IMR-90 (cell line): ENCODE data around the gene NET1. TPM values are rescaled to one million over a fixed set of nuclear protein-coding genes. Genes with fewer than 3 reads are reported as not detected.

Source experiments
- ATAC-seq: fragments of 200-7000 bp; cut with Tn5 transposase; 2 replicates; pipeline ENCODE4 v1.9.1; 2020; ENCODE audit warnings: low read depth, mild to moderate bottlenecking, moderate library complexity
- BruUV-seq: library from RNA; stranded (reverse); fragments of 400-500 nt; replicated peaks from 2 replicates; lab custom pipeline; 2021; lab: Mats Ljungman, UMichigan
- CTCF ChIA-PET: fragments of 300-600 bp; formaldehyde crosslinking; extraction: SDS; loops from one replicate; lab custom pipeline; 2021; ENCODE audit warnings: antibody characterized with exemption; lab: Yijun Ruan, JAX
- POLR2A ChIA-PET: fragments of 300-600 bp; sonication (Branson Sonifier 250); formaldehyde crosslinking; loops from one replicate; lab custom pipeline; 2022; ENCODE audit warnings: antibody characterized with exemption; ENCODE audit not compliant: unreplicated experiment; lab: Charles Lee
- DNase-seq: peaks from one replicate; pipeline ENCODE4 v3.0.0; 2013
- H2AFZ ChIP-seq: replicated peaks from 2 replicates; pipeline ENCODE3; 2013; ENCODE audit warnings: low read length, mild to moderate bottlenecking; ENCODE audit not compliant: poor library complexity
- H2AK5ac ChIP-seq: 2 replicates; pipeline ENCODE4 v1.6.1; 2013; ENCODE audit warnings: low read depth, low read length, inconsistent platforms
- H2AK9ac ChIP-seq: replicated peaks from 2 replicates; pipeline ENCODE3; 2013; ENCODE audit warnings: mild to moderate bottlenecking, low read depth, low read length, moderate library complexity; ENCODE audit not compliant: poor library complexity
- H2BK120ac ChIP-seq: 2 replicates; pipeline ENCODE4 v1.6.1; 2013; ENCODE audit warnings: low read depth, low read length, inconsistent platforms
- H2BK15ac ChIP-seq: 3 replicates; pipeline ENCODE4 v1.6.1; 2013; ENCODE audit warnings: low read depth, low read length, inconsistent platforms
- H2BK20ac ChIP-seq: 2 replicates; pipeline ENCODE4 v1.6.1; 2013; ENCODE audit warnings: low read depth, mild to moderate bottlenecking, inconsistent platforms, low read length, moderate library complexity
- H2BK5ac ChIP-seq: 2 replicates; pipeline ENCODE4 v1.6.1; 2013; ENCODE audit warnings: mild to moderate bottlenecking, low read depth, low read length, inconsistent platforms; ENCODE audit not compliant: poor library complexity, severe bottlenecking
- H3K14ac ChIP-seq: replicated peaks from 2 replicates; pipeline ENCODE4 v1.6.1; 2013; ENCODE audit warnings: low read depth, low read length, inconsistent platforms
- H3K18ac ChIP-seq: 2 replicates; pipeline ENCODE4 v1.6.1; 2013; ENCODE audit warnings: low read depth, low read length, control low read depth
- H3K23ac ChIP-seq: 2 replicates; pipeline ENCODE4 v1.6.1; 2013; ENCODE audit warnings: low read depth, low read length, inconsistent platforms
- H3K27ac ChIP-seq: 2 replicates; pipeline ENCODE4 v1.5.1; 2013; ENCODE audit warnings: mild to moderate bottlenecking, control low read depth, low read length; ENCODE audit not compliant: insufficient read depth
- H3K27me3 ChIP-seq: 2 replicates; pipeline ENCODE4 v1.6.1; 2013; ENCODE audit warnings: low read length; ENCODE audit not compliant: control insufficient read depth, insufficient read depth
- H3K36me3 ChIP-seq: 2 replicates; pipeline ENCODE4 v1.6.1; 2013; ENCODE audit warnings: low read length, mixed read lengths; ENCODE audit not compliant: control insufficient read depth, insufficient read depth
- H3K4ac ChIP-seq: 2 replicates; pipeline ENCODE4 v1.6.1; 2013; ENCODE audit warnings: low read depth, low read length, inconsistent platforms
- H3K4me1 ChIP-seq: 2 replicates; pipeline ENCODE4 v1.6.1; 2013; ENCODE audit warnings: low read length, mixed read lengths; ENCODE audit not compliant: control insufficient read depth, insufficient read depth
- H3K4me2 ChIP-seq: 2 replicates; pipeline ENCODE4 v1.6.1; 2013; ENCODE audit warnings: low read depth, mild to moderate bottlenecking, control low read depth, low read length, moderate library complexity
- H3K4me3 ChIP-seq: 2 replicates; pipeline ENCODE4 v1.5.1; 2013; ENCODE audit warnings: low read depth, mild to moderate bottlenecking, control low read depth, low read length, moderate library complexity; ENCODE audit not compliant: insufficient read depth
- H3K56ac ChIP-seq: 2 replicates; pipeline ENCODE4 v1.6.1; 2013; ENCODE audit warnings: low read length, inconsistent platforms; ENCODE audit not compliant: insufficient read depth; ENCODE audit errors: extremely low read depth
- H3K79me1 ChIP-seq, 2 experiments: 2 replicates each; pipeline ENCODE4 v1.6.1; 2013; ENCODE audit warnings: low read length in 2 of 2, inconsistent platforms in 1 of 2, low read depth in 1 of 2
- H3K9ac ChIP-seq: 2 replicates; pipeline ENCODE4 v1.6.1; 2013; ENCODE audit warnings: low read depth, low read length, control low read depth
- H3K9me1 ChIP-seq: 2 replicates; pipeline ENCODE4 v1.6.1; 2013; ENCODE audit warnings: low read length, inconsistent platforms; ENCODE audit not compliant: insufficient read depth
- H3K9me3 ChIP-seq: 2 replicates; pipeline ENCODE4 v1.6.1; 2013; ENCODE audit warnings: low read length; ENCODE audit not compliant: control insufficient read depth, insufficient read depth
- H4K20me1 ChIP-seq: 2 replicates; pipeline ENCODE4 v1.6.1; 2013; ENCODE audit warnings: low read length, inconsistent platforms; ENCODE audit not compliant: insufficient read depth
- H4K5ac ChIP-seq: 2 replicates; pipeline ENCODE4 v1.6.1; 2013; ENCODE audit warnings: mild to moderate bottlenecking, low read depth, low read length, control low read depth
- H4K8ac ChIP-seq, 2 experiments: 2 replicates each; pipeline ENCODE4 v1.6.1; 2013; ENCODE audit warnings: low read depth in 2 of 2, low read length in 2 of 2, control low read depth in 1 of 2, inconsistent platforms in 1 of 2
- H4K91ac ChIP-seq: 2 replicates; pipeline ENCODE4 v1.6.1; 2013; ENCODE audit warnings: low read depth, low read length, inconsistent platforms; ENCODE audit not compliant: insufficient read depth
- BHLHE40 ChIP-seq: fragments of 150-350 bp; IDR thresholded peaks from 2 replicates; pipeline ENCODE4 v1.6.1; 2016; ENCODE audit warnings: mild to moderate bottlenecking, low read depth, low read length
- CHD1 ChIP-seq: IDR thresholded peaks from 2 replicates; pipeline ENCODE4 v1.6.1; 2012; ENCODE audit warnings: low read depth, low read length, improper control_type of control experiment
- CTCF ChIP-seq: conservative IDR thresholded peaks from 2 replicates; pipeline ENCODE4 v1.5.1; 2012; ENCODE audit warnings: mild to moderate bottlenecking, low read depth, low read length, improper control_type of control experiment
- MXI1 ChIP-seq: IDR thresholded peaks from 2 replicates; pipeline ENCODE4 v1.6.1; 2012; ENCODE audit warnings: low read depth, mild to moderate bottlenecking, low read length, moderate library complexity, borderline replicate concordance
- RCOR1 ChIP-seq: IDR thresholded peaks from 2 replicates; pipeline ENCODE4 v1.6.1; 2012; ENCODE audit warnings: mild to moderate bottlenecking, low read length, improper control_type of control experiment; ENCODE audit not compliant: insufficient replicate concordance
- WGBS, 2 experiments: methylation state at CpG; one replicate each; pipeline versions ENCODE4 v1.1.5 to v1.1.7; 2013; ENCODE audit warnings: missing lambda C conversion rate in 2 of 2; ENCODE audit not compliant: insufficient read length in 1 of 2; ENCODE audit errors: extremely low coverage in 2 of 2; 5-methylcytosine and 5-hydroxymethylcytosine counted together
- dilution Hi-C: fragments of 300-500 bp; cut with HindIII; formaldehyde crosslinking; loops from one replicate; pipeline ENCODE4 v1.14.3; 2018; ENCODE audit warnings: low sequenced_read_pairs; ENCODE audit not compliant: unreplicated experiment
- in situ Hi-C: fragments of 300-500 bp; cut with MboI; formaldehyde crosslinking; loops from 3 replicates; pipeline ENCODE4 v1.14.3; 2019; ENCODE audit warnings: low sequenced_read_pairs, inconsistent platforms, mixed read lengths
- intact Hi-C: fragments of 100-400 bp; cut with micrococcal nuclease; formaldehyde crosslinking; loops from 2 replicates; pipeline ENCODE4 v1.10.0; 2022
- polyA plus RNA-seq, 3 experiments: library from polyadenylated mRNA; depleted of rRNA; stranded (reverse); fragments of >200 nt; gene quantifications; 2 replicates each; pipeline ENCODE4 v1.2.3, GENCODE V29; 2012; ENCODE audit warnings: low replicate concordance in 1 of 3
- total RNA-seq: library from RNA; depleted of rRNA; stranded (reverse); fragments of >200 nt; gene quantifications from 2 replicates; pipeline ENCODE4 v1.2.3, GENCODE V29; 2012

NET1 gene
- total and polyA plus RNA-seq, 2 of the 4 experiments (the other 2 are of a cell fraction), result 20.0 to 54.7 TPM

DNA sequence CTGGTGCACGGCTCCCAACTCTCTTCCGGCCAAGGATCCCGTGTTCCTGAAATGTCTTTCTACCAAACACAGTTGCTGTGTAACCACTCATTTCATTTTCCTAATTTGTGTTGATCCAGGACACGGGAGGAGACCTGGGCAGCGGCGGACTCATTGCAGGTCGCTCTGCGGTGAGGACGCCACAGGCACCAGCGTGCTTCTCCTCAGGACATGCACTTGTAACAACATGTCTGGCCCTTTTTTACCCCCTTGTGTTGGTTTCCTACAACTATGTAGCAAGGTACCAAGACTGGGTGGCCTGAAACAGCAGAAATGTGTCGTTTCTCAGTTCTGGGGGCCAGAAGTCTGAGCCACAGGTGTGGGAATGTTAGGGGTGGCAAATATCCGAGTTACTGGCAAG, 68.8 kb downstream of the NET1 start:
- POLR2A ChIA-PET, result no interaction called here
- Histone ChIP-seq H3K27me3 (peaks cover 4% of the 10 kb centered on the region; the same call in 1 of the 2 replicates), H3K4me2 (no peak overlapping the region), H2BK5ac (no peak overlapping the region), H2BK20ac (no peak overlapping the region), H3K4me3 (no peak overlapping the region), H2AFZ (no peak overlapping the region), H2AK5ac (no peak overlapping the region), H2AK9ac (no peak overlapping the region), H3K14ac (no peak overlapping the region), H3K9me1 (0 out of 2 replicates have a peak, but pooled peaks cover 3% of the 10 kb centered on the region), H3K18ac (no peak overlapping the region), H3K56ac (no peak overlapping the region), H4K8ac (no peak overlapping the region), H3K4me1 (no peaks in the 10 kb centered on the region; the same call in 1 of the 2 replicates), H3K36me3 (no peaks in the 10 kb centered on the region), H3K4ac (no peak overlapping the region), H3K23ac (no peak overlapping the region), H4K91ac (no peak overlapping the region), H3K27ac (no peak overlapping the region), H3K9me3 (peaks cover 2% of the 10 kb centered on the region), H3K9ac (no peak overlapping the region), H2BK15ac (no peak overlapping the region), H4K5ac (no peak overlapping the region), H3K79me1 (no peaks in the 10 kb centered on the region), H2BK120ac (no peak overlapping the region), H4K20me1 (no peaks in the 10 kb centered on the region)
- CTCF ChIA-PET, result no interaction called here
- no TSS peak for BruUV-seq
- ATAC-seq (no peak), DNase-seq (no peak)
- dilution Hi-C loops, result no loop called here
- in situ Hi-C loops, result no loop called here
- intact Hi-C loops, result no loop called here
- no peak for TF ChIP-seq MXI1
- no peak for TF ChIP-seq CTCF
- no peak for TF ChIP-seq RCOR1
- no peak for TF ChIP-seq CHD1
- no peak for TF ChIP-seq BHLHE40
- WGBS, 2 experiments, result 93% methylated on average over 7 of the region's 12 CpGs; no CpG with 5 or more reads in 1 of the 2 experiments
